Endodermal cell (in vitro differentiated cells): ENCODE measurements around the gene ALS2CL. TPM values are rescaled to one million over a fixed set of nuclear protein-coding genes. Genes with fewer than 3 reads are reported as not detected.

Source experiments
- DNase-seq: peaks from one replicate; pipeline ENCODE4 v3.0.0-alpha.2; 2017
- H3K27ac ChIP-seq: 2 replicates; pipeline ENCODE4 v1.5.1; 2013; ENCODE audit warnings: mild to moderate bottlenecking, low read depth, low read length, moderate library complexity
- H3K27me3 ChIP-seq: 2 replicates; pipeline ENCODE4 v1.6.1; 2013; ENCODE audit warnings: mild to moderate bottlenecking, low read length, moderate library complexity; ENCODE audit not compliant: insufficient read depth, control insufficient read depth, poor library complexity, severe bottlenecking
- H3K36me3 ChIP-seq: 2 replicates; pipeline ENCODE4 v1.7.0; 2013; ENCODE audit warnings: mild to moderate bottlenecking, low read length, moderate library complexity; ENCODE audit not compliant: control insufficient read depth, insufficient read depth
- H3K4me1 ChIP-seq: one replicate; pipeline ENCODE4 v1.7.0; 2013; ENCODE audit warnings: low read length; ENCODE audit not compliant: control insufficient read depth, insufficient read depth
- H3K4me3 ChIP-seq: 2 replicates; pipeline ENCODE4 v1.5.1; 2013; ENCODE audit warnings: mild to moderate bottlenecking, low read length, moderate library complexity
- H3K9ac ChIP-seq: 2 replicates; pipeline ENCODE4 v1.6.1; 2013; ENCODE audit warnings: mild to moderate bottlenecking, low read length, moderate library complexity; ENCODE audit not compliant: poor library complexity, severe bottlenecking; ENCODE audit errors: extremely low read depth
- H3K9me3 ChIP-seq: 2 replicates; pipeline ENCODE4 v1.6.1; 2013; ENCODE audit warnings: mild to moderate bottlenecking, low read length, moderate library complexity; ENCODE audit not compliant: control insufficient read depth
- H3K27ac Mint-ChIP-seq: 2 replicates; pipeline ENCODE4 v1.8.0; 2020; ENCODE audit warnings: mixed read lengths
- H3K27me3 Mint-ChIP-seq: 2 replicates; pipeline ENCODE4 v1.8.0; 2021; ENCODE audit warnings: mild to moderate bottlenecking, mixed read lengths; ENCODE audit not compliant: insufficient read depth
- H3K36me3 Mint-ChIP-seq: 2 replicates; pipeline ENCODE4 v1.8.0; 2020; ENCODE audit warnings: low read depth, mixed read lengths
- H3K4me1 Mint-ChIP-seq: 2 replicates; pipeline ENCODE4 v1.8.0; 2020; ENCODE audit warnings: mixed read lengths
- H3K4me3 Mint-ChIP-seq: 2 replicates; pipeline ENCODE4 v1.8.0; 2020; ENCODE audit warnings: mild to moderate bottlenecking, moderate library complexity, mixed read lengths
- H3K9me3 Mint-ChIP-seq: 2 replicates; pipeline ENCODE4 v1.8.0; 2020; ENCODE audit warnings: mild to moderate bottlenecking, mixed read lengths
- WGBS, 2 experiments: methylation state at CpG; one replicate each; pipeline versions ENCODE4 v1.1.5 to v1.1.7; 2013; ENCODE audit warnings: missing lambda C conversion rate in 2 of 2, mixed read lengths in 1 of 2; ENCODE audit not compliant: insufficient coverage in 1 of 2, insufficient read length in 1 of 2; 5-methylcytosine and 5-hydroxymethylcytosine counted together
- total RNA-seq, 2 donors: library from RNA; stranded (reverse); fragmentation: NEBNext Ultra II Directional in 1 of 2; extraction: Animal tissue kit (Norgen Biotek cat#: 25700) in 1 of 2; gene quantifications; 2 replicates in 1 of 2; 3 replicates in 1 of 2; pipeline ENCODE4 v1.2.1, GENCODE V29; 2021
- TF ChIP-seq, protein P1 (sequence below): fragments of 200-600 bp; sonication (generic); conservative IDR thresholded peaks from 2 replicates; pipeline ENCODE4 v1.5.0; 2021; ENCODE audit warnings: antibody characterized with exemption, mild to moderate bottlenecking

ALS2CL gene
- total RNA-seq, 2 donors from 2014 or later, result 8.9 to 20.8 TPM

DNA sequence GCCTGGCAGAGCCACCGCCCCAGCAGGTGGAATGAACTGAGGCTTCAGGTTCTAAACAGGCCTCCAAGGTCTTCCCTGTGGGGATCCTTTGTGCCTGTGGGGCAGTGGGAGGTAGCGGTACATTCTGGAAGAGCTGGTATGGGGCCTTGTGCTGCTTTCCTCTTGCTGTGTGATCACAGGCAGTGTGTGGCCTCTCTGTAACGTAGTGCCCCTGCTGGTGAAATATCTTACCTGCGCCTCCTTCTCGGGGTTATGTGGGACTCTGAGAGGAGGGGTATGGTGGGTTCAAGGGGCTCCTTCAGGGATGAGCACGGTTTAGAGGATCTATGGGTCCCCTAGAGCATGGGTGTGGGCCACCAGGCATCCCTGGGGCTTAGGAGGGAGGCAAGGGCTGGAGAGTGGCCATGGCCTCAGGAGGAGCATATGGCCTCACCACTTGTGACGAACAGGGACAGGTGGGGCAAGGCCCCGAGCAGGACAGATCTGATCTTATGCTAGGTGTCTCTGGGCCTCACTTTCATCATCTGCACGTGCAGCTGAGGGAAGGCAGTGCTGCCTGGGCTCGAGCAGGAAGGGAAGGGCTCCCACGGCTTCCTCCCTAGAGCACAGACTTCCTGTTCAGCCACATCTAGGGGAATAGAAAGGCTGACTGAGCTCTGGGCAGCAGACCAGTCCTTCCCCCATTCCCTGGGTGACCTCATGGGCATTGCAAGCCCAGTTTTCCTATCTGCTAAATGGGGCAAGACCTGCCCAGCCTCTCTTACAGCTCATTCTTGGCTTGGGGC lies 1.9 kb upstream of the ALS2CL start:
- H3K27me3 Mint-ChIP-seq, result peaks cover 23% of the 10 kb centered on the region
- no peak overlapping the region for H3K27ac Mint-ChIP-seq
- Histone ChIP-seq H3K4me1 (no peaks in the 10 kb centered on the region), H3K9ac (no peak overlapping the region), H3K27me3 (peaks cover 11% of the 10 kb centered on the region), H3K4me3 (no peak overlapping the region), H3K36me3 (no peaks in the 10 kb centered on the region), H3K27ac (no peak overlapping the region), H3K9me3 (no peaks in the 10 kb centered on the region)
- TF ChIP-seq, protein P1, sequence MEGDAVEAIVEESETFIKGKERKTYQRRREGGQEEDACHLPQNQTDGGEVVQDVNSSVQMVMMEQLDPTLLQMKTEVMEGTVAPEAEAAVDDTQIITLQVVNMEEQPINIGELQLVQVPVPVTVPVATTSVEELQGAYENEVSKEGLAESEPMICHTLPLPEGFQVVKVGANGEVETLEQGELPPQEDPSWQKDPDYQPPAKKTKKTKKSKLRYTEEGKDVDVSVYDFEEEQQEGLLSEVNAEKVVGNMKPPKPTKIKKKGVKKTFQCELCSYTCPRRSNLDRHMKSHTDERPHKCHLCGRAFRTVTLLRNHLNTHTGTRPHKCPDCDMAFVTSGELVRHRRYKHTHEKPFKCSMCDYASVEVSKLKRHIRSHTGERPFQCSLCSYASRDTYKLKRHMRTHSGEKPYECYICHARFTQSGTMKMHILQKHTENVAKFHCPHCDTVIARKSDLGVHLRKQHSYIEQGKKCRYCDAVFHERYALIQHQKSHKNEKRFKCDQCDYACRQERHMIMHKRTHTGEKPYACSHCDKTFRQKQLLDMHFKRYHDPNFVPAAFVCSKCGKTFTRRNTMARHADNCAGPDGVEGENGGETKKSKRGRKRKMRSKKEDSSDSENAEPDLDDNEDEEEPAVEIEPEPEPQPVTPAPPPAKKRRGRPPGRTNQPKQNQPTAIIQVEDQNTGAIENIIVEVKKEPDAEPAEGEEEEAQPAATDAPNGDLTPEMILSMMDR, result peak; percentile 82
- H3K4me3 Mint-ChIP-seq, result no peak overlapping the region
- 75 to 77% methylated on average over 8 to 11 of the region's 11 CpGs for WGBS, 2 experiments
- H3K36me3 Mint-ChIP-seq, result no peaks in the 10 kb centered on the region
- peaks cover 5% of the 10 kb centered on the region for H3K4me1 Mint-ChIP-seq
- peak; percentile 90 for DNase-seq
- H3K9me3 Mint-ChIP-seq, result no peaks in the 10 kb centered on the region

DNA sequence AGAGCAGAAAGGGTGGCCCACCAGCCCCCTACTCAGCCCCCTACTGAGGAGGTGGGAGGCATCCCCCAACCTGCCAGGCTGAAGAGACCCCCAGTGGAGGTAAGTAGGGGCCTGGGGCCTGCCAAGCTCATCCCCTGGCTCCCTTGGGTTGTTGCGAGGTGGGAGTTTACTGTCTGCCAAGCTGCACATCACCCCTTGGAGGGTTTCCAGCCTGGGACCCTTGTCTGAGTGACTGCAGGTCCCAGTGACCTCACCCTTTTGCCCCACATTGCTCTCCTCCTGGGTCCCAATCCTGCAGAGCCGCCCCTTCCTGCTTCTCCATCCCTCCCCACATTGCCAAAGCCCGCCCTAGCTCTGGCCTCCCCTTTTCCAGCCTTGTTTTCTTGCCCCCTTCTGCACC lies 1.0 kb upstream of the ALS2CL start:
- H3K4me3 Mint-ChIP-seq, result no peak overlapping the region
- TF ChIP-seq, protein P1, result no peak

DNA sequence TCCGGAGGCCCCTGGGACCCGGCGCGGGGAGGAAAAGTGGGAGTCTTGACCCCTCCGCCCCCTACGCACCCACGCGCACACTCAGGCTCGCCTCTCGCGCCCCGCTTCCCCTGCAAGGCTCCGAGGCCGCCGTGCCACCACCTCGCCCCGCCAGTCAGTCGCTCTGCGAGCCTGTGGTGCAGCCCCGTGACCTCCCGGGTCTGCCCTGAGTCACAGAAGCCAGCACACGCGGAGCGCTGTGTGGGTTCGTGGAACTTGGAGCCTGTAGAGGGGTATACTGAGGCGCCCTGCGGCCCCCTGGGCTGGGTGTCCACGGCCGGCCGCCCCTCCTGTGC lies 380 bp upstream of the ALS2CL start:
- peaks cover 24% of the 10 kb centered on the region for H3K27me3 Mint-ChIP-seq
- Histone ChIP-seq H3K9ac (no peak overlapping the region), H3K4me1 (no peaks in the 10 kb centered on the region), H3K27ac (no peak overlapping the region), H3K36me3 (no peaks in the 10 kb centered on the region), H3K4me3 (no peak overlapping the region), H3K27me3 (peaks cover 11% of the 10 kb centered on the region), H3K9me3 (no peaks in the 10 kb centered on the region)
- no peaks in the 10 kb centered on the region for H3K36me3 Mint-ChIP-seq
- TF ChIP-seq, protein P1, result no peak
- 56 to 93% methylated on average over 8 to 30 of the region's 30 CpGs for WGBS, 2 experiments
- H3K27ac Mint-ChIP-seq, result no peak overlapping the region
- peaks cover 5% of the 10 kb centered on the region for H3K4me1 Mint-ChIP-seq
- H3K4me3 Mint-ChIP-seq, result peak overlapping the region; percentile 64
- no peaks in the 10 kb centered on the region for H3K9me3 Mint-ChIP-seq
- no peak for DNase-seq

More for the DNA sequence above, 1.0 kb upstream of the ALS2CL start:
- WGBS, 2 experiments, result 94% methylated on average over 3 of the region's 3 CpGs; no CpG with 5 or more reads in 1 of the 2 experiments
- H3K27ac Mint-ChIP-seq, result no peak overlapping the region
- H3K9ac ChIP-seq, result no peak overlapping the region
- no peaks in the 10 kb centered on the region for H3K36me3 Mint-ChIP-seq
- peaks cover 11% of the 10 kb centered on the region for H3K27me3 ChIP-seq
- no peaks in the 10 kb centered on the region for H3K36me3 ChIP-seq
- no peak overlapping the region for H3K4me3 ChIP-seq
- no peaks in the 10 kb centered on the region for H3K4me1 ChIP-seq
- no peaks in the 10 kb centered on the region for H3K9me3 ChIP-seq
- peaks cover 5% of the 10 kb centered on the region for H3K4me1 Mint-ChIP-seq
- H3K27ac ChIP-seq, result no peak overlapping the region
- no peak for DNase-seq
- H3K27me3 Mint-ChIP-seq, result peaks cover 24% of the 10 kb centered on the region
- H3K9me3 Mint-ChIP-seq, result no peaks in the 10 kb centered on the region
